Heart right ventricle (tissue), 16 donors: Measurements from ENCODE around the gene INPP4B. TPM values are rescaled to one million over a fixed set of nuclear protein-coding genes. Genes with fewer than 3 reads are reported as not detected.

Experiments
- ATAC-seq, 8 donors: fragments of 200-7000 bp; cut with Tn5 transposase; one replicate each; pipeline ENCODE4 v1.9.1; 2020; ENCODE audit warnings: mild to moderate bottlenecking in 8 of 8, moderate library complexity in 8 of 8, moderate number of reproducible peaks in 1 of 8
- DNase-seq, 2 donors: peaks; one replicate each; pipeline ENCODE4 v3.0.0-alpha.2; 2020
- H3K27ac ChIP-seq, 10 donors: fragments of 200-600 bp; sonication (generic) in 2 of 10; one replicate each; pipeline versions ENCODE4 v1.5.0 to v1.8.0; 2020 to 2022; ENCODE audit warnings: mild to moderate bottlenecking in 3 of 10
- H3K27me3 ChIP-seq, 7 donors: fragments of 200-600 bp; one replicate each; pipeline ENCODE4 v1.8.0; 2021 to 2022; ENCODE audit warnings: mild to moderate bottlenecking in 2 of 7
- H3K36me3 ChIP-seq, 9 donors: fragments of 200-600 bp; sonication (generic) in 1 of 9; one replicate each; pipeline versions ENCODE4 v1.5.0 to v1.8.0; 2020 to 2022; ENCODE audit warnings: mild to moderate bottlenecking in 2 of 9
- H3K4me1 ChIP-seq, 9 donors: fragments of 200-600 bp; sonication (generic) in 1 of 9; one replicate each; pipeline versions ENCODE4 v1.5.0 to v1.8.0; 2020 to 2022; ENCODE audit warnings: mild to moderate bottlenecking in 4 of 9
- H3K4me3 ChIP-seq, 10 donors: fragments of 200-600 bp; sonication (generic) in 2 of 10; one replicate each; pipeline versions ENCODE4 v1.5.0 to v1.8.0; 2020 to 2022; ENCODE audit warnings: mild to moderate bottlenecking in 7 of 10, moderate library complexity in 2 of 10
- H3K9me3 ChIP-seq, 11 donors: fragments of 200-600 bp in 10 of 11; sonication (generic) in 2 of 11; one replicate each; pipeline versions ENCODE4 v1.5.0 to v1.8.0; 2013 to 2022; ENCODE audit warnings: mild to moderate bottlenecking in 2 of 11, control low read depth in 1 of 11, moderate library complexity in 1 of 11
- WGBS, 2 donors: extraction: QIAGEN DNeasy Blood & Tissue Kit; methylation state at CpG; one replicate each; pipeline ENCODE4 v1.1.7; 2013; ENCODE audit warnings: inconsistent platforms in 1 of 2; 5-methylcytosine and 5-hydroxymethylcytosine counted together
- intact Hi-C, 10 donors: fragments of 100-400 bp; cut with DNase I; formaldehyde crosslinking; loops; one replicate each; pipeline versions ENCODE4 v1.11.1 to v1.14.2; 2022
- polyA plus RNA-seq, 2 donors: library from polyadenylated mRNA; stranded (reverse); fragments of 200-250 nt; gene quantifications; one replicate each; pipeline ENCODE4 v1.2.3, GENCODE V29; 2013
- total RNA-seq, 10 donors: library from RNA; stranded (reverse); fragmentation: NEBNext Ultra II Directional in 3 of 10; extraction: Animal tissue kit (Norgen Biotek cat#: 25700) in 3 of 10; gene quantifications; one replicate each; pipeline versions ENCODE4 v1.2.1 to v1.2.4, GENCODE V29; 2021 to 2023
- TF ChIP-seq, protein P1 (sequence below), 9 donors: fragments of 200-600 bp; sonication (generic) in 2 of 9; IDR thresholded peaks; one replicate each; pipeline versions ENCODE4 v1.5.0 to v1.8.0; 2021 to 2022; ENCODE audit warnings: antibody characterized with exemption in 9 of 9, mild to moderate bottlenecking in 5 of 9, moderate library complexity in 1 of 9
- donor health status: Arrhythmogenic right ventricular cardiomyopathy.
- donor health status: ischemic (EF 13 %, LVEDD 7.1; RV severe dilation, severe dysfunction).
- donor health status: healthy with polysubstance abuse.
- donor health status: DM: no; HTN: yes; CAD: no.
- donor health status: DM: no; HTN: no; CAD: no.
- donor health status: ischemic (EF 25% LVEDD 6.9; RV normal size, moderate dysfunction).
- donor health status: ischemic (EF 25% LVEDD 5.7; RV mildly dilated, moderate dysfunction).
- donor health status: healthy.
- donor health status: DM: yes; HTN: yes; CAD: no.
- donor health status: Ischemic cardiomyopathy.
- donor health status: ischemic (EF 35%, LVEDD 5.7; RV mildly dilated, moderate dysfunction).
- donor health status: nonischemic (EF 11% LVEDD 7.7; RV severe dilation, severe dysfunction).
- donor health status: DM: yes; HTN: yes; CAD: no.
- donor health status: PGD.
- donor health status: ischemic (EF 29% LVEDD 5.4; RV normal size, mild dysfunction).
- donor health status: nonischemic (EF 23%, LVEDD 6.1; RV moderate dilation, normal function).

The INPP4B gene
- total and polyA plus RNA-seq, 12 donors, result 3.7 to 100.0 (median 39.1) TPM

DNA sequence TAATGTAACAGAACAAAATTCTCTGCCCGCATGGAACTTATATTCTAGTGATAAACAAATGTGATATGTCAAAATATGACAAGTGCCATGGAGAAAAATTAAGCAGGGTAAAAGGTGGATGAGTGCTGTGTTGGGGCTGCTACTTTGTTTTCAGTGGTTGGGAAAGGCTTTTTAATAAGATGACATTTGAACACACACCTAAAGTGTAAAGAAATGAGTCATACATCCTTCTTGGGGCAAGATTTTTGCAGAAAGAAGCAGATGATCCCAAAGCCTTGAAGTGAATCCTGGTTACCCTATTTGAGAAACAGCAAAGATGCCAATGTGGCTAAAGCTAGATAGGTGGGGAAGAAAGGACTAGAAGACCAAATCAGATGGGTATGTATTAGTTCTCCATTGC is 564.1 kb downstream of the INPP4B start:
- ATAC-seq (no peak), DNase-seq (no peak)
- Histone ChIP-seq H3K4me3 (no peak overlapping the region), H3K27me3 (no peaks in the 10 kb centered on the region), H3K27ac (no peak overlapping the region), H3K9me3 (no peaks in the 10 kb centered on the region), H3K4me1 (peaks cover 0 to 13% (median 0%) of the 10 kb centered on the region in 9 donors), H3K36me3 (no peaks in the 10 kb centered on the region)
- intact Hi-C loops, result loop anchor here in 1 of 10 donors (10.0 kb wide), 2 partner anchors 443 to 563 kb away; partner anchors contain the start of gene INPP4B
- 96 to 98% methylated on average over 1 of the region's 1 CpG for WGBS, 2 donors
- TF ChIP-seq, protein P1, sequence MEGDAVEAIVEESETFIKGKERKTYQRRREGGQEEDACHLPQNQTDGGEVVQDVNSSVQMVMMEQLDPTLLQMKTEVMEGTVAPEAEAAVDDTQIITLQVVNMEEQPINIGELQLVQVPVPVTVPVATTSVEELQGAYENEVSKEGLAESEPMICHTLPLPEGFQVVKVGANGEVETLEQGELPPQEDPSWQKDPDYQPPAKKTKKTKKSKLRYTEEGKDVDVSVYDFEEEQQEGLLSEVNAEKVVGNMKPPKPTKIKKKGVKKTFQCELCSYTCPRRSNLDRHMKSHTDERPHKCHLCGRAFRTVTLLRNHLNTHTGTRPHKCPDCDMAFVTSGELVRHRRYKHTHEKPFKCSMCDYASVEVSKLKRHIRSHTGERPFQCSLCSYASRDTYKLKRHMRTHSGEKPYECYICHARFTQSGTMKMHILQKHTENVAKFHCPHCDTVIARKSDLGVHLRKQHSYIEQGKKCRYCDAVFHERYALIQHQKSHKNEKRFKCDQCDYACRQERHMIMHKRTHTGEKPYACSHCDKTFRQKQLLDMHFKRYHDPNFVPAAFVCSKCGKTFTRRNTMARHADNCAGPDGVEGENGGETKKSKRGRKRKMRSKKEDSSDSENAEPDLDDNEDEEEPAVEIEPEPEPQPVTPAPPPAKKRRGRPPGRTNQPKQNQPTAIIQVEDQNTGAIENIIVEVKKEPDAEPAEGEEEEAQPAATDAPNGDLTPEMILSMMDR (IDR thresholded peaks at IDR 0.05), result no peak

- Histone ChIP-seq H3K9me3 (peaks cover 0 to 4% (median 0%) of the 10 kb centered on the region in 11 donors), H3K36me3 (no peaks in the 10 kb centered on the region), H3K4me3 (no peak overlapping the region), H3K27me3 (no peaks in the 10 kb centered on the region), H3K27ac (no peak overlapping the region), H3K4me1 (peaks cover 0 to 4% (median 0%) of the 10 kb centered on the region in 9 donors)
- DNase-seq (no peak), ATAC-seq (no peak)
- intact Hi-C loops, result no loop called here
- TF ChIP-seq, protein P1 (IDR thresholded peaks at IDR 0.05), result no peak
Measured at GRCh38 chr4:142278663-142279062, 567.4 kb downstream of the INPP4B start.

DNA sequence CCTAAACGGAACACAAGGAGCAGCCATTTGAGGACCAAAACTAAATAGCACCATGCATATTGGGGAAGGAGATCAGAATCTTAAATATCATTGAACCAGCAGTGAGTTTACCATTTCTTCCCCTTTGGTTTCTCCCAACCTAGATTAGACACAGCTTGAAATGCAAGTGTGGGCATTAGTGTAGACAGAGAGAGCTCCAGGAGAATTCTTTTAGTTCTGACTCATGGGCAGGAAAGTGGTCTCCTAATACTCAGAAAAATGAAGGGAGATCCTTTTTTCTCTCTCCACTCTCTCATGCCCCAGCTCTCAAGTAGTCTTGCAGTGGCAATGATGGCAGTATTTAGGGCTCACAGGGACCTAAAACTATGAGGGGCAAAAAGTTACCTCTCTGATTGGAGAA is 567.9 kb downstream of the INPP4B start:
- no peaks in the 10 kb centered on the region for H3K27me3 ChIP-seq
- peaks cover 0 to 4% (median 0%) of the 10 kb centered on the region in 11 donors for H3K9me3 ChIP-seq
- ATAC-seq (no peak), DNase-seq (no peak)
- WGBS, 2 donors, result 92 to 95% methylated on average over 1 of the region's 1 CpG
- H3K4me1 ChIP-seq, result peaks cover 0 to 2% (median 0%) of the 10 kb centered on the region in 9 donors
- no peak overlapping the region for H3K27ac ChIP-seq
- H3K4me3 ChIP-seq, result no peak overlapping the region
- TF ChIP-seq, protein P1 (IDR thresholded peaks at IDR 0.05), result no peak
- intact Hi-C loops, result no loop called here
- no peaks in the 10 kb centered on the region for H3K36me3 ChIP-seq

DNA sequence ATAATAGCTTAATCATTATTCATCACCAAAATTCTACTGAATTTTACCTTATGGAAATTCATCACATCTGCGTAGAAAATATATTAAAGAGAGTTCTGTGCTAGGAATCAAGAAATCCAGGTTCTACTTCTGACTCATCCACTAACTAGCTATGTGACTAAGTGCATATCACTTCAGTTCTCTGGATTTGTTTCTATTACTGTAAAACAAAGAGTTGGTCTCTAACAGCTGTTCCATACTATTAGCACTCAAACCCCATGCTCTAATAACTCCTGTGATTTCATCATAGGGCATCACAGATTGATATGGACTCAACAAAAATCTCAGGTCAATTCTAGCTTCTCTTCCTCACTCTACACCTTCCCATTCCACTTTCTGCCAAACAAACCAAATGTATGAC is 572.0 kb downstream of the INPP4B start:
- Histone ChIP-seq H3K4me1 (no peaks in the 10 kb centered on the region), H3K27ac (no peak overlapping the region), H3K36me3 (peaks cover 0 to 6% (median 0%) of the 10 kb centered on the region in 9 donors), H3K4me3 (no peak overlapping the region), H3K27me3 (no peaks in the 10 kb centered on the region), H3K9me3 (peaks cover 0 to 4% (median 0%) of the 10 kb centered on the region in 11 donors)
- intact Hi-C loops, result no loop called here
- DNase-seq (no peak), ATAC-seq (no peak)
- TF ChIP-seq, protein P1 (IDR thresholded peaks at IDR 0.05), result no peak
- 92 to 100% methylated on average over 1 of the region's 1 CpG for WGBS, 2 donors
